Right lobe of liver (tissue), 6 donors: ENCODE data around the gene IL17RA. TPM values are rescaled to one million over a fixed set of nuclear protein-coding genes. Genes with fewer than 3 reads are reported as not detected.

Source experiments
- ATAC-seq, 4 donors: fragments of 200-7000 bp; cut with Tn5 transposase; one replicate each; pipeline ENCODE4 v1.9.1; 2020; ENCODE audit warnings: mild to moderate bottlenecking in 4 of 4, moderate library complexity in 4 of 4
- DNase-seq, 3 donors: peaks; one replicate each; pipeline ENCODE4 v3.0.0-alpha.2; 2020
- H3K27ac ChIP-seq, 3 donors: fragments of 200-600 bp; one replicate each; pipeline ENCODE4 v1.8.0; 2022
- H3K27me3 ChIP-seq, 2 donors: fragments of 200-600 bp; one replicate each; pipeline ENCODE4 v1.8.0; 2022
- H3K36me3 ChIP-seq, 4 donors: fragments of 200-600 bp; sonication (generic) in 1 of 4; one replicate each; pipeline versions ENCODE4 v1.5.1 to v1.8.0; 2017 to 2022; ENCODE audit warnings: control low read depth in 1 of 4
- H3K4me1 ChIP-seq, 4 donors: fragments of 200-600 bp; sonication (generic) in 1 of 4; one replicate each; pipeline versions ENCODE4 v1.5.1 to v1.8.0; 2017 to 2022; ENCODE audit warnings: control low read depth in 1 of 4
- H3K4me3 ChIP-seq, 3 donors: fragments of 200-600 bp; one replicate each; pipeline ENCODE4 v1.8.0; 2022
- H3K9me3 ChIP-seq, 4 donors: fragments of 200-600 bp; sonication (generic) in 1 of 4; one replicate each; pipeline versions ENCODE4 v1.5.1 to v1.8.0; 2017 to 2022; ENCODE audit warnings: control low read depth in 1 of 4
- CTCF ChIP-seq, 4 donors: fragments of 200-600 bp in 3 of 4; fragments of 450-650 bp in 1 of 4; IDR thresholded peaks; one replicate each; pipeline versions ENCODE4 v1.5.1 to v1.8.0; 2016 to 2022; ENCODE audit warnings: antibody characterized with exemption in 4 of 4, mild to moderate bottlenecking in 2 of 4
- POLR2A ChIP-seq: fragments of 450-650 bp; IDR thresholded peaks from one replicate; pipeline ENCODE4 v1.6.1; 2017; ENCODE audit warnings: antibody characterized with exemption, mild to moderate bottlenecking
- WGBS: methylation state at CpG from one replicate; pipeline ENCODE4 v1.1.6; 2018; ENCODE audit warnings: low coverage, low lambda C conversion rate; ENCODE audit not compliant: insufficient coverage; ENCODE audit errors: missing lambda C conversion rate; 5-methylcytosine and 5-hydroxymethylcytosine counted together
- intact Hi-C, 2 donors: fragments of 100-400 bp; cut with DNase I; formaldehyde crosslinking; loops; one replicate each; pipeline versions ENCODE4 v1.11.2 to v1.14.1; 2022
- total RNA-seq, 6 experiments: library from RNA; depleted of rRNA in 2 of 6; stranded (reverse); fragments of >200 nt in 2 of 6; fragmentation: NEBNext Ultra II Directional in 3 of 6; extraction: Animal tissue kit (Norgen Biotek cat#: 25700) in 3 of 6; gene quantifications; one replicate each; pipeline versions ENCODE4 v1.1.0 to v1.2.4, GENCODE V29; 2016 to 2023
- donor health status: DM: no; HTN: yes; CAD: no.
- donor health status: DM: no; HTN: no; CAD: no.
- donor health status: DM: no; HTN: no; CAD: no.
- donor health status: DM: no; HTN: yes; CAD: no.
- donor health status: DM: no; HTN: yes; CAD: no.

The IL17RA gene
- total RNA-seq, 6 experiments from 2014 or later: 7.1 to 13.6 (median 9.6) TPM

DNA sequence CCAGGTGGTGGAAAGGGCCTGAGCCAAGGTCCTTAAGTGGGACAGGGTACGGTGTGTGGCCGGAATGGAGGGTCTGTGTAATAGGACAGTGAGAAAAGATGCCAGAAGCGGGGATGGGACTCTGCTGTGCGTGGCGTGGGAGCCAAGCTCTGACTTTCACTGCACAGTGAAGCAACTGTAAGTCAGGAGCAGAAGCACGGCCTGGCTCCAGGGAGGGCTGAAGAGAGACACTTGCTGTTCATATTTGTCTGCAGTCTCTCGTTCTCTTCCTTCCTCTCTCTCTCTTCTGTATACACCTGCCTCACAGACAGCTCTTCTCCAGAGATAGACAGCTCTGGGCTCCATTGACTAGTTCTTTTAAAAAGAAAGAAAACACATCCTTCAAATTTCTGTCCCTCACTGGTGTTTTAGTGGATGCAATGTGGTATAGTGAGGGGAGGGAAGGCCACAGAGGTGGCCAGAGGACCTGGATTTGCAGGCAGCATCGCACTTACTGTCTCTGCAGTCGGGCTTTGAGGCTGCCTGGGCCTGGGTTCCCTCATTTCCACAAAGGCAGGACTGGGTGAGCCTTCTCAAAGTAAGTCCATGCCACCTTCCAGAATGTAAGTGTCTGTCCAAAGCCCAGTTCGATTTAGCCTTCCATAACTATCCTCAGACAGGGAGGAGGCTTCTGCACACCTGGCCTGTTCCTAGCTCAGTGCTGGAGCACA lies 2.1 kb downstream of the IL17RA start:
- no peaks in the 10 kb centered on the region for H3K36me3 ChIP-seq
- H3K27me3 ChIP-seq: no peaks in the 10 kb centered on the region
- no peak overlapping the region for H3K27ac ChIP-seq
- ATAC-seq: no peak
- DNase-seq: peak in 2 of 3 donors; percentile 47 to 50
- H3K4me3 ChIP-seq: no peak overlapping the region
- WGBS: 48% methylated on average over 5 of the region's 10 CpGs
- H3K9me3 ChIP-seq: no peaks in the 10 kb centered on the region
- TF ChIP-seq POLR2A (no peak), CTCF (IDR thresholded peaks at IDR 0.05) (no peak)
- intact Hi-C loops: loop anchor here in 1 of 2 donors (10.0 kb wide), 1 partner anchor 78 kb away; no protein-coding TSS in a partner anchor
- no peaks in the 10 kb centered on the region for H3K4me1 ChIP-seq

GRCh38 chr22:17087498-17088131 lies 2.8 kb downstream of the IL17RA start:
- Histone ChIP-seq H3K36me3 (no peaks in the 10 kb centered on the region), H3K27me3 (no peaks in the 10 kb centered on the region), H3K27ac (no peak overlapping the region), H3K4me1 (no peaks in the 10 kb centered on the region), H3K9me3 (no peaks in the 10 kb centered on the region), H3K4me3 (no peak overlapping the region)
- 68% methylated on average over 11 of the region's 12 CpGs for WGBS
- intact Hi-C loops: loop anchor here in 1 of 2 donors (10.0 kb wide), 1 partner anchor 77 kb away; no protein-coding TSS in a partner anchor
- peak in 2 of 3 donors; percentile 34 to 42 for DNase-seq
- ATAC-seq: no peak
- TF ChIP-seq POLR2A (no peak), CTCF (IDR thresholded peaks at IDR 0.05) (no peak)

DNA sequence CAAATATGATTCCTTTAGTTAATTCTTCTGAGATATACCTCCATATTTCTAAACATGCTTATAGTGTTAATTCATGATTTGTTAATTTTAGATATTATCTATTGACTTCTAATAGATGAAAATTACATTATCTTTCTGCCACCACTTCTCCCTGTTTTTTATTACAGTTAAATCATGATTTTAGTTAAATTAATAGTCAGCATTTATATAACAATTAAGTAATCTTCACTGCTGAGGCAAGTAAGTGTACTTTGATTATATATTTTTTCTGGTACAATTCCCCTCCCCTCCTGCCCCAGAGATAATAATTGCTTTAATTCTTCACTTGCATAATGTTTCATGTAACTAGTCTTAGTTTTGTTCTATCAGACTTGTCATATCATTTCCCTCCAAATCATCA lies 5.8 kb downstream of the IL17RA start:
- Histone ChIP-seq H3K4me3 (no peak overlapping the region), H3K9me3 (no peaks in the 10 kb centered on the region), H3K27ac (no peak overlapping the region), H3K27me3 (no peaks in the 10 kb centered on the region), H3K4me1 (peaks cover 0 to 18% (median 5%) of the 10 kb centered on the region in 4 donors), H3K36me3 (no peaks in the 10 kb centered on the region)
- DNase-seq (no peak), ATAC-seq (no peak)
- intact Hi-C loops: no loop called here
- TF ChIP-seq POLR2A: no peak
- no peak for TF ChIP-seq CTCF (IDR thresholded peaks at IDR 0.05)

DNA sequence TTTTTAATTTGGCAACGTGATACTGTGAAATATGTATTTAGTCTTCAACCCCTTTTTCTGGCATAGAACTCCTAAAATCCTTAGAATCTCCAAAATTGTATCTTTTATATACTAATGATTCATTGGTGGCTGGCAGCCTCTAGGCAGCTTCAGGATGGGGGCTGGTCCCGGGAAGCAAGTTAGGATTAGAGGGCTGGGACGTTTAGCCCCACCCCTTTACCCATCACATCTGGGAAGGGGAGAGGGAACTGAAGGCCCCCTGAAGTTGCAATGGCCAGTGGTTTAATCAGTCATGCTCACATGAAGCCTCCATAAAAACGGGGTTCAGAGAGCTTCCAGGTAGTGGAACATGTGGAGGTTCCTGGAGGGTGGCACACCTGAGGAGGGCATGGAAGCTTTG lies 7.1 kb downstream of the IL17RA start:
- Histone ChIP-seq H3K27me3 (no peaks in the 10 kb centered on the region), H3K27ac (no peak overlapping the region), H3K4me1 (peaks cover 0 to 18% (median 5%) of the 10 kb centered on the region in 4 donors), H3K36me3 (no peaks in the 10 kb centered on the region), H3K9me3 (no peaks in the 10 kb centered on the region), H3K4me3 (no peak overlapping the region)
- TF ChIP-seq POLR2A (no peak), CTCF (IDR thresholded peaks at IDR 0.05) (no peak)
- ATAC-seq: no peak
- DNase-seq: peak in 1 of 3 donors; percentile 12
- WGBS: 67% methylated on average over 3 of the region's 4 CpGs
- intact Hi-C loops: no loop called here
